Measurements from ENCODE around the gene LRRC37B.
"Not testable (repeated sequence)": the region's sequence is repeated elsewhere in the genome, so short reads cannot be mapped to it uniquely, and the experiment has no call there.

LRRC37B gene

DNA sequence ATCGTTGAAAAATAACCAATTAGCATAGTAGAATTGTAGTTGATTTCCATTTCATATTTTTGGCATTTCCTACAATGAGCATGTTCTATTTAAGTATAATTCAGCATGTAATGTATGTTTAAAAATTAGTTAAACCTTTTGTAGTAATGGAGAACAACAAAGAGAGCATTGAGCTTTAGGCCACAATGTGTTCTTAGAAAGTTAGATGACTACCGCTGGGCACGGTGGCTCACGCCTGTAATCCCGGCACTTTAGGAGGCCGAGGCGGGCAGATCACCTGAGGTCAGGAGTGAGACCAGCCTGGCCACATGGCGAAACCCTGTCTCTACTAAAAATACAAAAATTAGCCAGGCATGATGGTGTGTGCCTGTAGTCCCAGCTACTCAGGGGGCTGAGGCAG is 93.1 kb downstream of the LRRC37B start:
- not testable (repeated sequence) for DNase-seq

DNA sequence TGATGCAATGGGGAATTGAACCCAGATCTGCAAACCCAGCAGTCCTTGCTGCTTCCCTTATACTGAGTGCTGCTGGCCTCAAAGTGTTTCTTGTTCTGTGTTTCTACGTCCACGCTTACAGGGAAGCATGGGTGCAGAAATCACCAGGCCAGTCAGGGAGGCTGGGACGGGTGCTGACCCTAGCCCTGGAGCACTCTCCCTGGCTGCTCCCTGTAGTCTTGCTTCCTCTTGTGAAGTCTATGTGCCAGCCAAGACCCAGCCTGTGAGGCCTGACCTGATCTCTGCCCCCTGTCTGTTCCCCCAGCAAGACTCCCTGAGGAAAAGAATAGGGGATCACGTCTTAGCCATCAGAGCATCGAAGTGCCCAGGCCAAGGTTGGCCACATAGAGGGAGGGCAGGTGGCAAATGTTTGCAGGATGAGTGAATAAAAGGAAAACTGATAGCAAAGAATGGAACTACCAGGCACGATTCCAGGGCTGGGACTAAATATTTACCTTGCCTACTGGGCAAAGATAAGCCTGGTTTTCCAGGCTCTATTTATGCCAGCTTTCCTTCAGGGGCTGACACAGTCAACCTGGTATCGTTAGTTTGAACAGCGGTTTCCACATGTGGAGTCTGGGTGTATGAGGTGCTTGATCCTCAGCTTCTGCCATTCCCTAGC is 93.9 kb downstream of the LRRC37B start:
- no peak for DNase-seq

DNA sequence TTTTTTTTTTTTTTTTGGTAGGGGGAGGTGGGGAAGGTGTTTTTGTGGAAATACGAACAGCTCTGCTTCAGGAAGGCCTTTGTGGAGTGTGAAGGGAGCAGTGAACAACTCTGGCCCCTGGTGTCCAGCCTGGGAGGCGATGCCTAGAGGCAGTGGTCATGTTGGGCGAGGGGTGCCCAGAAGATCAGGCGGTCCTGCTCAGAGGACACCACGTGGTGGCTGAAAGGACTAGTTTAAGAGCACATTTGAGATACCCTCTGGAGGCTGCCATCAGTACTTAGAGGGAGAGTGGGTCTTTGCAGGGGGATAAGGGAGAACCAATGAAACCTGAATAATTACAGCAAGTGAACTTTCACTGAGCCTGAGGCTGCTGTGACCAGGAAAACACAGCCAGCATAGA is 95.0 kb downstream of the LRRC37B start:
- no peak for DNase-seq

DNA sequence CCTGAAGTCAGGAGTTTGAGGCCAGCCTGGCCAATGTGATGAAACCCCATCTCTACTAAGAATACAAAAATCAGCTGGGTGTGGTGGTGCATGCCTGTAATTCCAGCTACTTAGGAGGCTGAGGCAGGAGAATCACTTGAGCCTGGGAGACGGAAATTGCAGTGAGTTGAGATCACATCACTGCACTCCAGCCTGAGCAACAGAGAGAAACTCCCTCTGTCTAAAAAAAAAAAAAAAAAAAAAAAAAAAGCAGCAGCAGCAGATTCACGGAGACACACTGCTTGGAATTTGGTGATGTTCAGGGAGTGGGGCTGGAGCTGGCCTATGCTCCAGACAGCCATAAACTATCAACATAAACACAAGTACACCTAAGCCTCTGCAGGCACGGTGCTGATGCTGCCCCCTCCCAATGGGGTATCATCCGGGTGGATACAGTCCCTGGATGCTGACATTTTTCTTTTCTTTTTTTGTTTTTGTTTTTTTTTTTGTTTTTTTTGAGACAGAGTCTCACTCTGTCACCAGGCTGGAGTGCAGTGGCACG is 95.5 kb downstream of the LRRC37B start:
- DNase-seq = no peak

Measured in NCI-H187 treated with DMSO at 0.1 percent for 48 hours (cell line).